GM23248 (cell line): ENCODE measurements around the gene ADIPOR2. TPM values are rescaled to one million over a fixed set of nuclear protein-coding genes. Genes with fewer than 3 reads are reported as not detected.

Experiments used
- DNase-seq: peaks from one replicate; pipeline ENCODE4 v3.0.0-alpha.2; 2015
- H2AFZ ChIP-seq: fragments of 200-600 bp; sonication (generic); 2 replicates; pipeline ENCODE4 v1.6.1; 2016; ENCODE audit warnings: antibody characterized with exemption
- H3F3A ChIP-seq: fragments of 200-600 bp; sonication (generic); 2 replicates; pipeline ENCODE4 v1.6.1; 2016; ENCODE audit warnings: mild to moderate bottlenecking, antibody characterized with exemption, mixed run types; ENCODE audit not compliant: insufficient read depth
- H3K27ac ChIP-seq: fragments of 200-600 bp; sonication (generic); 2 replicates; pipeline ENCODE4 v1.5.1; 2016; ENCODE audit warnings: mild to moderate bottlenecking
- H3K27me3 ChIP-seq: fragments of 200-600 bp; sonication (generic); replicated peaks from 2 replicates; pipeline ENCODE4 v1.6.1; 2016; ENCODE audit warnings: mild to moderate bottlenecking; ENCODE audit not compliant: insufficient read depth
- H3K36me3 ChIP-seq: fragments of 200-600 bp; sonication (generic); 2 replicates; pipeline ENCODE4 v1.6.1; 2016; ENCODE audit warnings: low read depth, mild to moderate bottlenecking
- H3K4me1 ChIP-seq: fragments of 200-600 bp; sonication (generic); 2 replicates; pipeline ENCODE4 v1.6.1; 2016; ENCODE audit warnings: mild to moderate bottlenecking; ENCODE audit not compliant: insufficient read depth
- H3K4me2 ChIP-seq: fragments of 200-600 bp; sonication (generic); one replicate; pipeline ENCODE4 v1.6.1; 2016; ENCODE audit warnings: mild to moderate bottlenecking; ENCODE audit not compliant: unreplicated experiment
- H3K4me3 ChIP-seq: fragments of 200-600 bp; sonication (generic); 2 replicates; pipeline ENCODE4 v1.5.1; 2016; ENCODE audit warnings: mild to moderate bottlenecking
- H3K79me2 ChIP-seq: fragments of 200-600 bp; sonication (generic); 2 replicates; pipeline ENCODE4 v1.6.1; 2016; ENCODE audit warnings: mild to moderate bottlenecking; ENCODE audit not compliant: insufficient read depth
- H3K9ac ChIP-seq: fragments of 200-600 bp; sonication (generic); 2 replicates; pipeline ENCODE4 v1.6.1; 2016; ENCODE audit warnings: mild to moderate bottlenecking
- H3K9me2 ChIP-seq: fragments of 200-600 bp; sonication (generic); 2 replicates; pipeline ENCODE4 v1.6.1; 2016; ENCODE audit warnings: mixed run types, mild to moderate bottlenecking, moderate library complexity; ENCODE audit not compliant: insufficient read depth
- H3K9me3 ChIP-seq: fragments of 200-600 bp; sonication (generic); one replicate; pipeline ENCODE4 v1.6.1; 2017; ENCODE audit warnings: low read depth
- H4K20me1 ChIP-seq: fragments of 200-600 bp; sonication (generic); 2 replicates; pipeline ENCODE4 v1.6.0; 2016; ENCODE audit not compliant: insufficient read depth
- EZH2 ChIP-seq: fragments of 200-600 bp; sonication (generic); IDR thresholded peaks from 2 replicates; pipeline ENCODE4 v1.6.1; 2018; ENCODE audit warnings: antibody characterized with exemption, mild to moderate bottlenecking; ENCODE audit not compliant: insufficient read depth, poor library complexity, severe bottlenecking
- EZH2phosphoT487 ChIP-seq: fragments of 200-600 bp; sonication (generic); IDR thresholded peaks from 2 replicates; pipeline ENCODE4 v1.6.1; 2018; ENCODE audit warnings: antibody characterized with exemption, moderate library complexity, mild to moderate bottlenecking, low read depth; ENCODE audit not compliant: insufficient read depth
- WGBS, 2 experiments: methylation state at CpG; one replicate each; pipeline ENCODE4 v1.1.6; 2015 to 2017; ENCODE audit warnings: low lambda C conversion rate in 2 of 2, low coverage in 1 of 2; ENCODE audit errors: missing lambda C conversion rate in 2 of 2; 5-methylcytosine and 5-hydroxymethylcytosine counted together
- in situ Hi-C: fragments of 300-500 bp; cut with MboI; formaldehyde crosslinking; loops from 2 replicates; pipeline ENCODE4 v1.15.0; 2020
- polyA plus RNA-seq: library from polyadenylated mRNA; unstranded; fragments of >200 nt; fragmentation: Nextera tagmentation; extraction: Ambion mirVana; gene quantifications from 2 replicates; pipeline ENCODE4 v1.2.1, GENCODE V29; 2016
- total RNA-seq: library from RNA; depleted of rRNA; stranded (reverse); fragments of >200 nt; shearing (Covaris generic); gene quantifications from 2 replicates; pipeline ENCODE4 v1.2.3, GENCODE V29; 2014

Gene ADIPOR2
- total and polyA plus RNA-seq, 2 experiments from 2014 or later, result 4.2 to 18.8 TPM

GRCh38 chr12:1749019-1749418 lies 58.1 kb downstream of the ADIPOR2 start:
- no peaks in the 10 kb centered on the region for H3K36me3 ChIP-seq
- H3K9me2 ChIP-seq, result no peaks in the 10 kb centered on the region
- no peak overlapping the region for H3K9ac ChIP-seq
- no peak overlapping the region for H3K27ac ChIP-seq
- H4K20me1 ChIP-seq, result peaks cover 5% of the 10 kb centered on the region; the same call in 1 of the 2 replicates
- H3K4me3 ChIP-seq, result no peak overlapping the region
- H3K4me2 ChIP-seq, result no peak overlapping the region
- in situ Hi-C loops, result no loop called here
- H3F3A ChIP-seq, result no peaks in the 10 kb centered on the region
- no peaks in the 10 kb centered on the region for H3K9me3 ChIP-seq
- no peaks in the 10 kb centered on the region for H3K4me1 ChIP-seq
- 98 to 99% methylated on average over 5 of the region's 5 CpGs for whole genome bisulfite sequencing, 2 experiments
- no peak for TF ChIP-seq EZH2phosphoT487
- TF ChIP-seq EZH2, result no peak
- H3K79me2 ChIP-seq, result peaks cover 89% of the 10 kb centered on the region
- H2AFZ ChIP-seq, result no peak overlapping the region
- no peaks in the 10 kb centered on the region for H3K27me3 ChIP-seq
- DNase-seq, result no peak

GRCh38 chr12:1750300-1750699 lies 59.4 kb downstream of the ADIPOR2 start:
- no peak for DNase-seq
- in situ Hi-C loops, result no loop called here
- no peaks in the 10 kb centered on the region for H3K27me3 ChIP-seq
- H3K4me2 ChIP-seq, result no peak overlapping the region
- no peak overlapping the region for H3K27ac ChIP-seq
- H3K4me1 ChIP-seq, result no peaks in the 10 kb centered on the region
- no peaks in the 10 kb centered on the region for H3K9me2 ChIP-seq
- 98 to 99% methylated on average over 3 of the region's 3 CpGs for WGBS, 2 experiments
- TF ChIP-seq EZH2phosphoT487 (no peak), EZH2 (no peak)
- H3F3A ChIP-seq, result no peaks in the 10 kb centered on the region
- H3K4me3 ChIP-seq, result no peak overlapping the region
- H3K9ac ChIP-seq, result no peak overlapping the region
- H2AFZ ChIP-seq, result no peak overlapping the region
- H3K9me3 ChIP-seq, result no peaks in the 10 kb centered on the region
- H4K20me1 ChIP-seq, result peaks cover 5% of the 10 kb centered on the region; the same call in 1 of the 2 replicates
- no peaks in the 10 kb centered on the region for H3K36me3 ChIP-seq
- H3K79me2 ChIP-seq, result peaks cover 80% of the 10 kb centered on the region

GRCh38 chr12:1758376-1758775 lies 67.5 kb downstream of the ADIPOR2 start:
- no peak for TF ChIP-seq EZH2
- no peak for TF ChIP-seq EZH2phosphoT487
- Histone ChIP-seq H3K4me3 (no peak overlapping the region), H3K4me1 (no peaks in the 10 kb centered on the region), H3K79me2 (peaks cover 42% of the 10 kb centered on the region), H3K4me2 (no peak overlapping the region), H3K27me3 (no peaks in the 10 kb centered on the region), H3K9ac (no peak overlapping the region), H2AFZ (no peak overlapping the region), H3F3A (no peaks in the 10 kb centered on the region), H3K9me3 (no peaks in the 10 kb centered on the region), H4K20me1 (no peaks in the 10 kb centered on the region), H3K27ac (no peak overlapping the region), H3K9me2 (no peaks in the 10 kb centered on the region), H3K36me3 (0 out of 2 replicates have a peak, but pooled peaks cover 4% of the 10 kb centered on the region)
- DNase-seq, result no peak
- 96 to 97% methylated on average over 2 of the region's 2 CpGs for whole genome bisulfite sequencing, 2 experiments
- in situ Hi-C loops, result no loop called here

- H3F3A ChIP-seq, result no peaks in the 10 kb centered on the region
- no peaks in the 10 kb centered on the region for H3K9me3 ChIP-seq
- peaks cover 45% of the 10 kb centered on the region for H3K79me2 ChIP-seq
- no peak overlapping the region for H3K9ac ChIP-seq
- H3K27ac ChIP-seq, result no peak overlapping the region
- TF ChIP-seq EZH2phosphoT487 (no peak), EZH2 (no peak)
- no peaks in the 10 kb centered on the region for H4K20me1 ChIP-seq
- H3K4me1 ChIP-seq, result no peaks in the 10 kb centered on the region
- H3K9me2 ChIP-seq, result no peaks in the 10 kb centered on the region
- in situ Hi-C loops, result no loop called here
- no peak for DNase-seq
- no peak overlapping the region for H3K4me3 ChIP-seq
- no peak overlapping the region for H3K4me2 ChIP-seq
- H2AFZ ChIP-seq, result no peak overlapping the region
- 0 out of 2 replicates have a peak, but pooled peaks cover 4% of the 10 kb centered on the region for H3K36me3 ChIP-seq
- 69 to 75% methylated on average over 4 of the region's 4 CpGs for WGBS, 2 experiments
- H3K27me3 ChIP-seq, result no peaks in the 10 kb centered on the region
Measured at GRCh38 chr12:1758887-1759286, 68.0 kb downstream of the ADIPOR2 start.
